Lower leg skin (tissue), 3 donors: ENCODE results near the gene SSPN.

Experiments used
- POLR2A ChIP-seq, 2 donors: fragments of 450-650 bp; IDR thresholded peaks; one replicate each; pipeline ENCODE4 v1.6.1; 2016 to 2017; ENCODE audit warnings: antibody characterized with exemption in 2 of 2, mild to moderate bottlenecking in 1 of 2, moderate library complexity in 1 of 2
- TF ChIP-seq, protein P1 (sequence below), 3 donors: fragments of 450-650 bp; IDR thresholded peaks; one replicate each; pipeline ENCODE4 v1.5.1; 2016; ENCODE audit warnings: antibody characterized with exemption in 3 of 3, mild to moderate bottlenecking in 3 of 3, moderate library complexity in 2 of 3

DNA sequence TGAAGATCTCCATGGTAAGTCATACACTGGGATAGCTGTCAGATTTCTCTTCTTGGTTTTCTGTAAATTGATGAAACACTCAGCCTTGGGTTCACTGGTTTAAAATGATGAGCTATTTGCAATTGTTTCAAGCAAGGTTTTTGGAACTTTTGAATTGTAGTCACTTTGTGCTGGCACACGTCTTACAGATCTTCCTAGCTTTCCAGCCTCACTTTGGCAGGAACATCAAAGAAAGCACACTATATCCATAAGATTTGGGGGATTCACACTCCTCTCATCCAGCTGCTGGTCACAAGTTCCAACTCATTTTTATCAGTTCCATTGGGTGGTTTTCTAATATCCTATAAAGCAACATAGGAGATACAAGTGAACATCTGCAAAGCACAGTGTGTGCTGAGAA, 16.0 kb downstream of the SSPN start:
- TF ChIP-seq, protein P1, sequence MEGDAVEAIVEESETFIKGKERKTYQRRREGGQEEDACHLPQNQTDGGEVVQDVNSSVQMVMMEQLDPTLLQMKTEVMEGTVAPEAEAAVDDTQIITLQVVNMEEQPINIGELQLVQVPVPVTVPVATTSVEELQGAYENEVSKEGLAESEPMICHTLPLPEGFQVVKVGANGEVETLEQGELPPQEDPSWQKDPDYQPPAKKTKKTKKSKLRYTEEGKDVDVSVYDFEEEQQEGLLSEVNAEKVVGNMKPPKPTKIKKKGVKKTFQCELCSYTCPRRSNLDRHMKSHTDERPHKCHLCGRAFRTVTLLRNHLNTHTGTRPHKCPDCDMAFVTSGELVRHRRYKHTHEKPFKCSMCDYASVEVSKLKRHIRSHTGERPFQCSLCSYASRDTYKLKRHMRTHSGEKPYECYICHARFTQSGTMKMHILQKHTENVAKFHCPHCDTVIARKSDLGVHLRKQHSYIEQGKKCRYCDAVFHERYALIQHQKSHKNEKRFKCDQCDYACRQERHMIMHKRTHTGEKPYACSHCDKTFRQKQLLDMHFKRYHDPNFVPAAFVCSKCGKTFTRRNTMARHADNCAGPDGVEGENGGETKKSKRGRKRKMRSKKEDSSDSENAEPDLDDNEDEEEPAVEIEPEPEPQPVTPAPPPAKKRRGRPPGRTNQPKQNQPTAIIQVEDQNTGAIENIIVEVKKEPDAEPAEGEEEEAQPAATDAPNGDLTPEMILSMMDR (IDR thresholded peaks at IDR 0.05) = no peak
- TF ChIP-seq POLR2A (IDR thresholded peaks at IDR 0.05) = no peak
